ENCODE results near the gene RRAGD.

The RRAGD gene

GRCh38 chr6:89434954-89435353, 22.9 kb upstream of the RRAGD start:
- CTCF ChIA-PET, result no interaction called here
- POLR2A ChIA-PET, result no interaction called here
- DNase-seq (ENCODE audit: extremely low spot score), result no peak
- TF ChIP-seq FOXK2 (IDR thresholded peaks at IDR 0.05), result no peak
- TF ChIP-seq ARNT (IDR thresholded peaks at IDR 0.05), result no peak
- TF ChIP-seq SUZ12 (IDR thresholded peaks at IDR 0.05), result no peak
- no peak for TF ChIP-seq BHLHE40 (IDR thresholded peaks at IDR 0.05; ENCODE audit: borderline replicate concordance)
- no peak for TF ChIP-seq SP1 (IDR thresholded peaks at IDR 0.05)
- TF ChIP-seq L3MBTL2 (conservative IDR thresholded peaks at IDR 0.05), result no peak
- no peak for TF ChIP-seq CTBP1 (IDR thresholded peaks at IDR 0.05; ENCODE audit: borderline replicate concordance)
- TF ChIP-seq ELF4 (IDR thresholded peaks at IDR 0.05), result no peak
- TF ChIP-seq LEF1 (IDR thresholded peaks at IDR 0.05; ENCODE audit: borderline replicate concordance), result no peak
- TF ChIP-seq FOXA1 (IDR thresholded peaks at IDR 0.05), result no peak
- no peak for TF ChIP-seq ZNF384 (IDR thresholded peaks at IDR 0.05)
- no peak for TF ChIP-seq FOXM1 (IDR thresholded peaks at IDR 0.05; ENCODE audit: borderline replicate concordance)
- no peak for TF ChIP-seq TARDBP (IDR thresholded peaks at IDR 0.05)
- no peak for TF ChIP-seq PKNOX1 (IDR thresholded peaks at IDR 0.05)
- no peak for TF ChIP-seq NFRKB (IDR thresholded peaks at IDR 0.05)
- no peak for TF ChIP-seq HDGF (IDR thresholded peaks at IDR 0.05; ENCODE audit: borderline replicate concordance)

- POLR2A ChIA-PET, result interaction anchor here (0.8 kb wide), 1 partner anchor 187 kb away, joined by 3 read pairs; no protein-coding TSS in a partner anchor
- CTCF ChIA-PET, result interaction anchor here (0.6 to 0.8 kb wide), 2 partner anchors 177 to 342 kb away, joined by 3 to 6 read pairs; no protein-coding TSS in a partner anchor
- TF ChIP-seq ELF4 (IDR thresholded peaks at IDR 0.05) (no peak), HDGF (IDR thresholded peaks at IDR 0.05; ENCODE audit: borderline replicate concordance) (no peak), NFRKB (IDR thresholded peaks at IDR 0.05) (no peak), SP1 (IDR thresholded peaks at IDR 0.05) (no peak), FOXK2 (IDR thresholded peaks at IDR 0.05) (no peak), SUZ12 (IDR thresholded peaks at IDR 0.05) (no peak), L3MBTL2 (conservative IDR thresholded peaks at IDR 0.05) (no peak), ZNF384 (IDR thresholded peaks at IDR 0.05) (no peak), FOXM1 (IDR thresholded peaks at IDR 0.05; ENCODE audit: borderline replicate concordance) (no peak)
- DNase-seq (ENCODE audit: extremely low spot score), result no peak
These were observed 22.1 kb upstream of the RRAGD start for GRCh38 chr6:89434150-89434499.

DNA sequence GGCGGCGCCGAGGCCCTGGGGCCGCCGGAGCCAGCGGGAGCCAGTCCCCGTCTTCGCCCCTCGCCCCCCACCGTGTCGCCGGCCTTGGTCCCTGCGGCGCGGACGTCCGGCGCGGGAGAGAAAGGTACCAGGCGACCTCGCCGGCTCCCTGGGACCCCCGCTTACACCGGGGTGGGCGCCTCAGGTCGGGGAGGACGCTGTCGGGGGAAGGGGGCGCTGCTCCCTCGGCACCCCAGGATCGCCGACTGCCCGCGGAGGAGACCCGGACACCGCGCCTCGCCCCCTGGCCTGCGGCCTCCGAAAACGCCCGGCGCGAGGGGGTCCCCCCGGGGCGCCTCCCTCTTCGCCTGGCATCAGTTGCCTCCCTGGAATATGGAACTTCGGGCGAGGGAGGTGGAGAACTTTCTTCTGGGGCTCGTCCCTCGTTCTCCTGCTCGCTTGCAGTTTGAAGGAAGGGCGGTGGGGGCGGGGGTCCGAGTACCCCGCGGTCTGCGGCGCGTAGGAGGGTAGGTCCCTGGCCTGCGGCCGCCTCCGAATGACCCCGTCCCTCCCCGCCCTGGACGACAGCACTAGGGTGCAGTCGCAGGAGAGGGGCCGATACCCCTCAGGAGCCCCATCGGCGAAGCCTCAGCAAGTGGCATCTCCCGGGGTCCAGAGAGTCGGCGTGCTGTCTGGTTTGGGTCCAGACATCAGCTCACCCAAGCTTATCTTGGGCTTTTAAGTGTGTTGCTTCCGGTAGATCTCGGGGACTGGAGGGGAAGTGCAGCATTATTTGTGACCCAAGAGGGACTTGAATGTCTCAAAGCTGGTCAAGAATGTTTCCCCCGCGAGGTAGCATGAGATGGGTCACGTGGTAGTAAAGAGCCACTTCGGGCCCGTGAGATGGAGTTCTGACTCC, 21.4 kb upstream of the RRAGD start:
- TF ChIP-seq LEF1 (IDR thresholded peaks at IDR 0.05; ENCODE audit: borderline replicate concordance) (peak; percentile 56; the same call in 1 of the 2 replicates), FOXA1 (IDR thresholded peaks at IDR 0.05) (no peak), L3MBTL2 (conservative IDR thresholded peaks at IDR 0.05) (peak; percentile 8; the same call in 1 of the 2 replicates)
- DNase-seq (ENCODE audit: extremely low spot score), result no peak
- POLR2A ChIA-PET, result interaction anchor here (0.8 kb wide), 1 partner anchor 188 kb away, joined by 3 read pairs; no protein-coding TSS in a partner anchor
- CTCF ChIA-PET, result interaction anchor here (0.6 to 3.5 kb wide), 7 partner anchors 10 to 341 kb away, joined by 3 to 18 read pairs (median 6); no protein-coding TSS in a partner anchor

- CTCF ChIA-PET, result interaction anchor here (0.6 to 3.6 kb wide), 15 partner anchors 9 to 451 kb away, joined by 3 to 38 read pairs (median 4); no protein-coding TSS in a partner anchor
- POLR2A ChIA-PET, result interaction anchor here (0.6 kb wide), 1 partner anchor 206 kb away, joined by 5 read pairs; the partner anchor contains the start of gene LYRM2
- TF ChIP-seq ARNT (IDR thresholded peaks at IDR 0.05) (0 out of 2 replicates have a peak, but pooled peaks have one; percentile 3), L3MBTL2 (conservative IDR thresholded peaks at IDR 0.05) (no peak), ZNF384 (IDR thresholded peaks at IDR 0.05) (no peak)
- peak; percentile 89 for DNase-seq (ENCODE audit: extremely low spot score)
These were observed 20.8 kb upstream of the RRAGD start, which contains the start of gene ANKRD6 for GRCh38 chr6:89432875-89433251. Gene ANKRD6 (plus strand): TSS chr6:89433152. CDS start chr6:89566977, 133,825 bp downstream.

- no peak for TF ChIP-seq ZNF384 (IDR thresholded peaks at IDR 0.05)
- no peak for TF ChIP-seq SUZ12 (IDR thresholded peaks at IDR 0.05)
- no peak for TF ChIP-seq LEF1 (IDR thresholded peaks at IDR 0.05; ENCODE audit: borderline replicate concordance)
- TF ChIP-seq ARNT (IDR thresholded peaks at IDR 0.05), result no peak
- TF ChIP-seq PKNOX1 (IDR thresholded peaks at IDR 0.05), result peak; percentile 96
- no peak for TF ChIP-seq TARDBP (IDR thresholded peaks at IDR 0.05)
- no peak for TF ChIP-seq HDGF (IDR thresholded peaks at IDR 0.05; ENCODE audit: borderline replicate concordance)
- TF ChIP-seq SP1 (IDR thresholded peaks at IDR 0.05), result no peak
- no peak for TF ChIP-seq CTBP1 (IDR thresholded peaks at IDR 0.05; ENCODE audit: borderline replicate concordance)
- TF ChIP-seq L3MBTL2 (conservative IDR thresholded peaks at IDR 0.05), result peak; percentile 36
- ChIA-PET CTCF (interaction anchor here (0.7 to 3.6 kb wide), 7 partner anchors 14 to 179 kb away, joined by 3 to 38 read pairs (median 3); no protein-coding TSS in a partner anchor), POLR2A (interaction anchor here (0.6 to 1.4 kb wide), 4 partner anchors 18 to 208 kb away, joined by 3 to 6 read pairs (median 3); partner anchors contain the start of genes LYRM2, RRAGD and UBE2J1)
- DNase-seq (ENCODE audit: extremely low spot score), result peak; percentile 57
These were observed 18.3 kb upstream of the RRAGD start for GRCh38 chr6:89430201-89430962.

GRCh38 chr6:89416796-89417195, 4.7 kb upstream of the RRAGD start:
- CTCF ChIA-PET, result interaction anchor here (1.1 to 2.4 kb wide), 2 partner anchors 14 to 45 kb away, joined by 4 to 15 read pairs; no protein-coding TSS in a partner anchor
- TF ChIP-seq NFRKB (IDR thresholded peaks at IDR 0.05) (no peak), ZNF384 (IDR thresholded peaks at IDR 0.05) (no peak), SP1 (IDR thresholded peaks at IDR 0.05) (no peak), CTBP1 (IDR thresholded peaks at IDR 0.05; ENCODE audit: borderline replicate concordance) (no peak), TARDBP (IDR thresholded peaks at IDR 0.05) (no peak), HDGF (IDR thresholded peaks at IDR 0.05; ENCODE audit: borderline replicate concordance) (no peak), SUZ12 (IDR thresholded peaks at IDR 0.05) (no peak), ARNT (IDR thresholded peaks at IDR 0.05) (no peak), L3MBTL2 (conservative IDR thresholded peaks at IDR 0.05) (no peak), FOXA1 (IDR thresholded peaks at IDR 0.05) (no peak), PKNOX1 (IDR thresholded peaks at IDR 0.05) (no peak), FOXM1 (IDR thresholded peaks at IDR 0.05; ENCODE audit: borderline replicate concordance) (no peak), FOXK2 (IDR thresholded peaks at IDR 0.05) (no peak), ELF4 (IDR thresholded peaks at IDR 0.05) (no peak), BHLHE40 (IDR thresholded peaks at IDR 0.05; ENCODE audit: borderline replicate concordance) (no peak), LEF1 (IDR thresholded peaks at IDR 0.05; ENCODE audit: borderline replicate concordance) (no peak)
- POLR2A ChIA-PET, result interaction anchor here (1.1 kb wide), 1 partner anchor 222 kb away, joined by 3 read pairs; the partner anchor contains the start of gene LYRM2
- no peak for DNase-seq (ENCODE audit: extremely low spot score)
